SK-N-SH (cell line): Measurements from ENCODE around the gene C3orf33. TPM values are rescaled to one million over a fixed set of nuclear protein-coding genes. Genes with fewer than 3 reads are reported as not detected.

Experiments
- ELF1 ChIP-seq: IDR thresholded peaks from 2 replicates; pipeline ENCODE4 v1.4.0; 2012
- GABPA ChIP-seq: IDR thresholded peaks from 2 replicates; pipeline ENCODE4 v1.4.0; 2012; ENCODE audit warnings: low read depth, mild to moderate bottlenecking
- JUND ChIP-seq: IDR thresholded peaks from 2 replicates; pipeline ENCODE4 v1.4.0; 2012
- NFIC ChIP-seq: IDR thresholded peaks from 2 replicates; pipeline ENCODE4 v1.4.0; 2012; ENCODE audit warnings: borderline replicate concordance
- NRF1 ChIP-seq: IDR thresholded peaks from 2 replicates; pipeline ENCODE4 v1.6.1; 2012; ENCODE audit warnings: low read depth, mild to moderate bottlenecking, low read length
- POLR2AphosphoS5 ChIP-seq: IDR thresholded peaks from 2 replicates; pipeline ENCODE4 v1.6.1; 2012; ENCODE audit warnings: low read depth, low read length
- RAD21 ChIP-seq: IDR thresholded peaks from 2 replicates; pipeline ENCODE4 v1.6.1; 2012; ENCODE audit warnings: mild to moderate bottlenecking, low read length
- RFX5 ChIP-seq: IDR thresholded peaks from 2 replicates; pipeline ENCODE4 v1.6.1; 2012; ENCODE audit warnings: mild to moderate bottlenecking, improper control_type of control experiment, low read length
- RXRA ChIP-seq: IDR thresholded peaks from 2 replicates; pipeline ENCODE4 v1.4.0; 2012; ENCODE audit warnings: low read depth, mild to moderate bottlenecking, borderline replicate concordance
- SIN3A ChIP-seq: IDR thresholded peaks from 2 replicates; pipeline ENCODE4 v1.6.1; 2012; ENCODE audit warnings: low read depth, mild to moderate bottlenecking, low read length, moderate library complexity, borderline replicate concordance
- SMC3 ChIP-seq: IDR thresholded peaks from 2 replicates; pipeline ENCODE4 v1.6.1; 2012; ENCODE audit warnings: low read depth, low read length, improper control_type of control experiment
- TCF12 ChIP-seq: IDR thresholded peaks from 2 replicates; pipeline ENCODE4 v1.4.0; 2012
- YY1 ChIP-seq: IDR thresholded peaks from 2 replicates; pipeline ENCODE4 v1.4.0; 2012; ENCODE audit warnings: low read depth, mild to moderate bottlenecking
- polyA plus RNA-seq, 3 experiments: library from polyadenylated mRNA; depleted of rRNA; stranded (reverse); fragments of >200 nt; gene quantifications; 2 replicates each; pipeline ENCODE4 v1.2.3, GENCODE V29; 2012
- TF ChIP-seq, protein P1 (sequence below): IDR thresholded peaks from 2 replicates; pipeline ENCODE4 v1.6.1; 2012; ENCODE audit warnings: mild to moderate bottlenecking, low read depth, low read length, moderate library complexity
- TF ChIP-seq, protein P2 (sequence below): fragments of 200-600 bp; sonication (generic); IDR thresholded peaks from 2 replicates; pipeline ENCODE4 v1.6.1; 2017; ENCODE audit warnings: antibody characterized with exemption, mild to moderate bottlenecking, moderate library complexity
- TF ChIP-seq, protein P3 (sequence below): IDR thresholded peaks from 2 replicates; pipeline ENCODE4 v1.4.0; 2012; ENCODE audit warnings: low read depth
- TF ChIP-seq, protein P4 (sequence below): fragments of 150-350 bp; IDR thresholded peaks from 2 replicates; pipeline ENCODE4 v1.6.1; 2017; ENCODE audit warnings: antibody characterized with exemption, low read length, low read depth, borderline replicate concordance

The C3orf33 gene
- polyA plus RNA-seq, 1 of the 3 experiments (the other 2 are of a cell fraction): 2.9 TPM

DNA sequence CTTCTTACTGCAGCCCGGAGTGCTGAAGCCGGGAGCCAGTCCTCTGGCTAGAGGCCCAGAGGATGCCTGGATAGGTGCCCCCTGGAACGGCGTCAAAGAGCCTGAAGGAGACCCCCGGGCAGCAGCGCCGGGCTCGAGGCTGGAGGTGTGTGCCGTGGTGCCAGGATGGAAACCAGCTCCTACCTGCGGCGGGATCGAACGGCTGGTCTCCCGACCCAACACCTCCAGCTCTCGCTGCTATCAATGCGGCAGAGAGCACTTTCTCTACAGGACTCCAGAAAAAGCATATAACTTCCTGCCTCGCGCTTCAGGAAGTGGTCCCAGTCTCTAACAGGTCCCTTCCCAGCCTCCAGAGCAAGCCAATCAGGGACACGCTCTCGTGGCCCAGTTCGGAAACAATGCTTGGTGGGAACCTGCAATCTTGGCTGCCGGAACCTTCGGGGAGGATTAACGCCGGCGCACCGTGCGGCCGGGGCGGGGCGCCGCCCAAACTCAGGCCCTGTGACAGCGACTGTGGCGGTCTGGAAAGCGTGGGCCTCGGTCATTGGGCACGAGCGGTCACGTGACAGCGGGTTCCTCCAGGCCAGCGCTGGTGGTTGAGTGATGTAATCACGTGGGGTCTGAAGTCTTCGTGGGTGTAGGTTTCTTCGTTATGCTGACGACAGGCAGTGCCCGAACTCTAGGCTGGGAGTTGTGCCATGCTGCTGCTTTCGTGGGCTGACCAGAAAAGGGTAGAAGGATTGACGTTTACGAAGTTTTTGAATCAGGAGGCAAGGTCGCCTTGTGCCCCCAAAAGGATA lies 48.3 kb upstream of the C3orf33 start, which contains the start of gene SLC33A1 (continued):
- TF ChIP-seq, protein P1, sequence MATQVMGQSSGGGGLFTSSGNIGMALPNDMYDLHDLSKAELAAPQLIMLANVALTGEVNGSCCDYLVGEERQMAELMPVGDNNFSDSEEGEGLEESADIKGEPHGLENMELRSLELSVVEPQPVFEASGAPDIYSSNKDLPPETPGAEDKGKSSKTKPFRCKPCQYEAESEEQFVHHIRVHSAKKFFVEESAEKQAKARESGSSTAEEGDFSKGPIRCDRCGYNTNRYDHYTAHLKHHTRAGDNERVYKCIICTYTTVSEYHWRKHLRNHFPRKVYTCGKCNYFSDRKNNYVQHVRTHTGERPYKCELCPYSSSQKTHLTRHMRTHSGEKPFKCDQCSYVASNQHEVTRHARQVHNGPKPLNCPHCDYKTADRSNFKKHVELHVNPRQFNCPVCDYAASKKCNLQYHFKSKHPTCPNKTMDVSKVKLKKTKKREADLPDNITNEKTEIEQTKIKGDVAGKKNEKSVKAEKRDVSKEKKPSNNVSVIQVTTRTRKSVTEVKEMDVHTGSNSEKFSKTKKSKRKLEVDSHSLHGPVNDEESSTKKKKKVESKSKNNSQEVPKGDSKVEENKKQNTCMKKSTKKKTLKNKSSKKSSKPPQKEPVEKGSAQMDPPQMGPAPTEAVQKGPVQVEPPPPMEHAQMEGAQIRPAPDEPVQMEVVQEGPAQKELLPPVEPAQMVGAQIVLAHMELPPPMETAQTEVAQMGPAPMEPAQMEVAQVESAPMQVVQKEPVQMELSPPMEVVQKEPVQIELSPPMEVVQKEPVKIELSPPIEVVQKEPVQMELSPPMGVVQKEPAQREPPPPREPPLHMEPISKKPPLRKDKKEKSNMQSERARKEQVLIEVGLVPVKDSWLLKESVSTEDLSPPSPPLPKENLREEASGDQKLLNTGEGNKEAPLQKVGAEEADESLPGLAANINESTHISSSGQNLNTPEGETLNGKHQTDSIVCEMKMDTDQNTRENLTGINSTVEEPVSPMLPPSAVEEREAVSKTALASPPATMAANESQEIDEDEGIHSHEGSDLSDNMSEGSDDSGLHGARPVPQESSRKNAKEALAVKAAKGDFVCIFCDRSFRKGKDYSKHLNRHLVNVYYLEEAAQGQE: no peak
- TF ChIP-seq RFX5 (peak; percentile 75), RAD21 (no peak), ELF1 (peak; percentile 90), YY1 (0 out of 2 replicates have a peak, but pooled peaks have one; percentile 43), NFIC (no peak; the same call in 1 of the 2 replicates), SIN3A (peak; percentile 88; the same call in 1 of the 2 replicates), SMC3 (no peak), NRF1 (no peak), JUND (no peak), POLR2AphosphoS5 (peak; percentile 79), TCF12 (peak; percentile 43; the same call in 1 of the 2 replicates), GABPA (peak; percentile 96), RXRA (no peak)
- TF ChIP-seq, protein P2, sequence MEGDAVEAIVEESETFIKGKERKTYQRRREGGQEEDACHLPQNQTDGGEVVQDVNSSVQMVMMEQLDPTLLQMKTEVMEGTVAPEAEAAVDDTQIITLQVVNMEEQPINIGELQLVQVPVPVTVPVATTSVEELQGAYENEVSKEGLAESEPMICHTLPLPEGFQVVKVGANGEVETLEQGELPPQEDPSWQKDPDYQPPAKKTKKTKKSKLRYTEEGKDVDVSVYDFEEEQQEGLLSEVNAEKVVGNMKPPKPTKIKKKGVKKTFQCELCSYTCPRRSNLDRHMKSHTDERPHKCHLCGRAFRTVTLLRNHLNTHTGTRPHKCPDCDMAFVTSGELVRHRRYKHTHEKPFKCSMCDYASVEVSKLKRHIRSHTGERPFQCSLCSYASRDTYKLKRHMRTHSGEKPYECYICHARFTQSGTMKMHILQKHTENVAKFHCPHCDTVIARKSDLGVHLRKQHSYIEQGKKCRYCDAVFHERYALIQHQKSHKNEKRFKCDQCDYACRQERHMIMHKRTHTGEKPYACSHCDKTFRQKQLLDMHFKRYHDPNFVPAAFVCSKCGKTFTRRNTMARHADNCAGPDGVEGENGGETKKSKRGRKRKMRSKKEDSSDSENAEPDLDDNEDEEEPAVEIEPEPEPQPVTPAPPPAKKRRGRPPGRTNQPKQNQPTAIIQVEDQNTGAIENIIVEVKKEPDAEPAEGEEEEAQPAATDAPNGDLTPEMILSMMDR: no peak
- TF ChIP-seq, protein P3, sequence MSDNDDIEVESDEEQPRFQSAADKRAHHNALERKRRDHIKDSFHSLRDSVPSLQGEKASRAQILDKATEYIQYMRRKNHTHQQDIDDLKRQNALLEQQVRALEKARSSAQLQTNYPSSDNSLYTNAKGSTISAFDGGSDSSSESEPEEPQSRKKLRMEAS: peak; percentile 98
- TF ChIP-seq, protein P4, sequence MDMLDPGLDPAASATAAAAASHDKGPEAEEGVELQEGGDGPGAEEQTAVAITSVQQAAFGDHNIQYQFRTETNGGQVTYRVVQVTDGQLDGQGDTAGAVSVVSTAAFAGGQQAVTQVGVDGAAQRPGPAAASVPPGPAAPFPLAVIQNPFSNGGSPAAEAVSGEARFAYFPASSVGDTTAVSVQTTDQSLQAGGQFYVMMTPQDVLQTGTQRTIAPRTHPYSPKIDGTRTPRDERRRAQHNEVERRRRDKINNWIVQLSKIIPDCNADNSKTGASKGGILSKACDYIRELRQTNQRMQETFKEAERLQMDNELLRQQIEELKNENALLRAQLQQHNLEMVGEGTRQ: peak; percentile 94
